ENCODE data around the gene ENOX1.
A peak's percentile ranks its signal among the peaks of the same experiment; 100 is the strongest.

The ENOX1 gene

DNA sequence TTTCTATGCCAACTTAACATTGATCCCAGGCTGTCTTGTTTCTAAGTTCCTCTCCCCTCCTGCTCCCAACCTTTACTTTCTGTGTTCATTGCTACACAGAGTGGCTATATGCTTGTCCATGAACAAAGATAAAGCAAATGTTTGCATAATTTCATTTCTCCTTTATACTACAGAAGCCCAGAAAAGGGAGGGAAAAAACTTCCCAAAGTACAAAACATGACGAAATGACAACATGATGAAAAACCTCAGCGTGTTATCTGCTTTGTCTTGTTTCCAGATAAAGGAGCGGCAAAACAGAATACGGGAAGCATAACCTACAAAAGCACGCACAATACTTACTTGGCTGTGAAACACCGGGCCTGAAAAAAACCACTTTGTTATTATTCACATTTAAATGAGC is 426.6 kb downstream of the ENOX1 start:
- H3K9me3 Mint-ChIP-seq: peaks cover 2% of the 10 kb centered on the region

GRCh38 chr13:43359536-43359935 is 427.2 kb downstream of the ENOX1 start:
- H3K9me3 Mint-ChIP-seq: peaks cover 2% of the 10 kb centered on the region
- peaks cover 34% of the 10 kb centered on the region for H3K4me1 Mint-ChIP-seq
- H3K4me3 Mint-ChIP-seq: no peak overlapping the region
- no peaks in the 10 kb centered on the region for H3K36me3 Mint-ChIP-seq (ENCODE audit: low read depth)
- no peak for TF ChIP-seq CTCF (IDR thresholded peaks at IDR 0.05; ENCODE audit: unreplicated experiment in 3 of 3)
- H3K27ac Mint-ChIP-seq: peak overlapping the region in 1 of 3 experiments; percentile 62
- peaks cover 3% of the 10 kb centered on the region for H3K27me3 Mint-ChIP-seq (ENCODE audit: low read depth)

More for the DNA sequence above, 426.6 kb downstream of the ENOX1 start:
- no peak for TF ChIP-seq CTCF (IDR thresholded peaks at IDR 0.05; ENCODE audit: unreplicated experiment in 3 of 3)
- H3K27ac Mint-ChIP-seq: peak overlapping the region in 2 of 3 experiments; percentile 50 to 62
- peaks cover 3% of the 10 kb centered on the region for H3K27me3 Mint-ChIP-seq (ENCODE audit: low read depth)
- peaks cover 34% of the 10 kb centered on the region for H3K4me1 Mint-ChIP-seq
- no peak overlapping the region for H3K4me3 Mint-ChIP-seq
- no peaks in the 10 kb centered on the region for H3K36me3 Mint-ChIP-seq (ENCODE audit: low read depth)

DNA sequence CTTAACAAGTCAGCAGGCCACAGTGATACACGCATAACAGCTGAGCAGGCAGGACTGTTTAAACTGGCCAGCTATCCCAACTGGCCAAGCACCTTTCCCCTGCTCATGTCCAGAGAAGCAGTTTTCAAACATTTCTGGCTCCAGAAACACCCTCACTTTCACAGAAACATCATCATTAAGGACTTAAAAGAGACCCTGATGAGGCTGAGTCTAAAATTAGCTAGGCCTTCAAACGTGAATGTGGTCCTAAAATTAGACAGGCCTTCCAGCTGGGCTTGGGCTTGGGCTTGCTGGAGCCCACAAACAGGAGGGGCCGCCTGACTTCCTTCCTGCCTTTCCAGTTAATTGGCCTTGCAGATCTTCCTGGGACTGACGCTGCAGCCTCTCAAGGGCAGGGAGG is 429.2 kb downstream of the ENOX1 start:
- peak overlapping the region in 2 of 3 experiments; percentile 65 to 85 for H3K27ac Mint-ChIP-seq
- peaks cover 2% of the 10 kb centered on the region for H3K9me3 Mint-ChIP-seq
- no peak overlapping the region for H3K4me3 Mint-ChIP-seq
- no peak for TF ChIP-seq CTCF (IDR thresholded peaks at IDR 0.05; ENCODE audit: unreplicated experiment in 3 of 3)
- H3K4me1 Mint-ChIP-seq: peaks cover 34% of the 10 kb centered on the region
- H3K27me3 Mint-ChIP-seq (ENCODE audit: low read depth): peaks cover 3% of the 10 kb centered on the region
- H3K36me3 Mint-ChIP-seq (ENCODE audit: low read depth): no peaks in the 10 kb centered on the region

GRCh38 chr13:43356567-43356966 is 430.2 kb downstream of the ENOX1 start:
- TF ChIP-seq CTCF (IDR thresholded peaks at IDR 0.05; ENCODE audit: unreplicated experiment in 3 of 3): no peak
- peaks cover 4% of the 10 kb centered on the region for H3K9me3 Mint-ChIP-seq

DNA sequence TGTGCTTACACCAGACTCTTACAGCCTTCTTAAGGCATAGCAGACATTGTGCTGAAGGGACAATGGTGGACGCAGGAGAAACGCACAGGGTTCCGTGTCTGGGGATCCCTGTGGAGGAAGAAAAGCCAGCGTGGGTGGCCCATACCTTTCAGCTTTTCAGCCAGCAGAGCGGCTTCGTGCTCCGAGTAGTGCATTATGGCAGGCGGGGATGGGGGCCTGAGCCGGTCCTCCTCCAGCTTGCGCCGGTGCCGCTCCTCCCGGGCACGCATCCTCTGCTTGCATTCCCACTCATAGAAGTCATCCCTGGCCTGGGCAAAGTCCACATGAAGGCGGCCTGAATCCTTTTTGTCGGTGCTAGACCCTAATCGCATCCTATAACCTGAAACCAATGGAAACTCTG is 431.0 kb downstream of the ENOX1 start:
- no peak overlapping the region for H3K4me3 Mint-ChIP-seq
- H3K4me1 Mint-ChIP-seq: peaks cover 37% of the 10 kb centered on the region
- peaks cover 6% of the 10 kb centered on the region for H3K36me3 Mint-ChIP-seq (ENCODE audit: low read depth)
- peaks cover 4% of the 10 kb centered on the region for H3K9me3 Mint-ChIP-seq
- no peak for TF ChIP-seq CTCF (IDR thresholded peaks at IDR 0.05; ENCODE audit: unreplicated experiment in 3 of 3)
- no peak overlapping the region for H3K27ac Mint-ChIP-seq
- peaks cover 3% of the 10 kb centered on the region for H3K27me3 Mint-ChIP-seq (ENCODE audit: low read depth)

More at GRCh38 chr13:43356567-43356966, 430.2 kb downstream of the ENOX1 start:
- H3K27ac Mint-ChIP-seq: peak overlapping the region; percentile 49 to 85 (median 65)
- H3K27me3 Mint-ChIP-seq (ENCODE audit: low read depth): peaks cover 3% of the 10 kb centered on the region
- H3K36me3 Mint-ChIP-seq (ENCODE audit: low read depth): peaks cover 6% of the 10 kb centered on the region
- peaks cover 39% of the 10 kb centered on the region for H3K4me1 Mint-ChIP-seq
- H3K4me3 Mint-ChIP-seq: no peak overlapping the region

- Mint-ChIP-seq H3K4me3 (no peak overlapping the region), H3K36me3 (ENCODE audit: low read depth) (peaks cover 6% of the 10 kb centered on the region), H3K4me1 (peaks cover 28% of the 10 kb centered on the region), H3K27ac (no peak overlapping the region), H3K27me3 (ENCODE audit: low read depth) (peaks cover 3% of the 10 kb centered on the region), H3K9me3 (peaks cover 4% of the 10 kb centered on the region)
- no peak for TF ChIP-seq CTCF (IDR thresholded peaks at IDR 0.05; ENCODE audit: unreplicated experiment in 3 of 3)
Observed at GRCh38 chr13:43354153-43354945, 432.4 kb downstream of the ENOX1 start.
